ENCODE data around the gene CIBAR2.

CIBAR2 gene

GRCh38 chr16:85126394-85126704 is 14.1 kb upstream of the CIBAR2 start:
- H3K9me3 ChIP-seq (ENCODE audit: control insufficient read depth, insufficient read depth, low read depth, low read length) = no peaks in the 10 kb centered on the region
- H3K36me3 ChIP-seq (ENCODE audit: control insufficient read depth in 2 of 2, insufficient read depth in 1 of 2, low read length in 2 of 2) = no peaks in the 10 kb centered on the region
- peaks cover 4% of the 10 kb centered on the region for H3K4me1 ChIP-seq (ENCODE audit: control insufficient read depth, insufficient read depth, low read length)
- TF ChIP-seq ZNF133 (tag by site-specific recombination; IDR thresholded peaks at IDR 0.05) (0 out of 2 replicates have a peak, but pooled peaks have one; percentile 31), ZNF629 (tag by site-specific recombination; IDR thresholded peaks at IDR 0.05) (peak; percentile 30; the same call in 1 of the 2 replicates), ZNF2 (tag by site-specific recombination; IDR thresholded peaks at IDR 0.05) (no peak)
- H3K4me3 ChIP-seq (ENCODE audit: low read depth, low read length) = no peak overlapping the region
- H3K27ac ChIP-seq (ENCODE audit: extremely low read depth, low read depth, low read length) = peak overlapping the region; percentile 31; the same call in 1 of the 2 replicates
- ChIA-PET POLR2A (interaction anchor here (0.6 kb wide), 1 partner anchor 71 kb away, joined by 3 read pairs; no protein-coding TSS in a partner anchor), CTCF (interaction anchor here (1.2 to 6.8 kb wide), 2 partner anchors 11 to 116 kb away, joined by 3 to 38 read pairs; no protein-coding TSS in a partner anchor)

GRCh38 chr16:85125570-85126393 is 13.5 kb upstream of the CIBAR2 start:
- CTCF ChIA-PET = interaction anchor here (0.5 to 6.8 kb wide), 5 partner anchors 11 to 615 kb away, joined by 3 to 38 read pairs (median 3); no protein-coding TSS in a partner anchor
- H3K4me3 ChIP-seq (ENCODE audit: low read depth, low read length) = no peak overlapping the region
- no peaks in the 10 kb centered on the region for H3K36me3 ChIP-seq (ENCODE audit: control insufficient read depth in 2 of 2, insufficient read depth in 1 of 2, low read length in 2 of 2)
- H3K9me3 ChIP-seq (ENCODE audit: control insufficient read depth, insufficient read depth, low read depth, low read length) = no peaks in the 10 kb centered on the region
- H3K4me1 ChIP-seq (ENCODE audit: control insufficient read depth, insufficient read depth, low read length) = peaks cover 4% of the 10 kb centered on the region
- H3K27ac ChIP-seq (ENCODE audit: extremely low read depth, low read depth, low read length) = no peak overlapping the region
- POLR2A ChIA-PET = no interaction called here
- peak; percentile 92 for TF ChIP-seq ZNF600 (tag by site-specific recombination; IDR thresholded peaks at IDR 0.05)
- TF ChIP-seq REPIN1 (tag by site-specific recombination; IDR thresholded peaks at IDR 0.05; ENCODE audit: low read depth) = no peak
- TF ChIP-seq ZNF341 (tag by site-specific recombination; IDR thresholded peaks at IDR 0.05; ENCODE audit: low read depth) = peak; percentile 48
- peak; percentile 82 for TF ChIP-seq ZNF664 (tag by site-specific recombination; IDR thresholded peaks at IDR 0.05)
- TF ChIP-seq ZNF792 (tag by site-specific recombination; IDR thresholded peaks at IDR 0.05) = 0 out of 2 replicates have a peak, but pooled peaks have one; percentile 59
- no peak for TF ChIP-seq ZNF416 (tag by site-specific recombination; IDR thresholded peaks at IDR 0.05)

GRCh38 chr16:85124636-85125346 is 12.5 kb upstream of the CIBAR2 start:
- TF ChIP-seq, protein P1, sequence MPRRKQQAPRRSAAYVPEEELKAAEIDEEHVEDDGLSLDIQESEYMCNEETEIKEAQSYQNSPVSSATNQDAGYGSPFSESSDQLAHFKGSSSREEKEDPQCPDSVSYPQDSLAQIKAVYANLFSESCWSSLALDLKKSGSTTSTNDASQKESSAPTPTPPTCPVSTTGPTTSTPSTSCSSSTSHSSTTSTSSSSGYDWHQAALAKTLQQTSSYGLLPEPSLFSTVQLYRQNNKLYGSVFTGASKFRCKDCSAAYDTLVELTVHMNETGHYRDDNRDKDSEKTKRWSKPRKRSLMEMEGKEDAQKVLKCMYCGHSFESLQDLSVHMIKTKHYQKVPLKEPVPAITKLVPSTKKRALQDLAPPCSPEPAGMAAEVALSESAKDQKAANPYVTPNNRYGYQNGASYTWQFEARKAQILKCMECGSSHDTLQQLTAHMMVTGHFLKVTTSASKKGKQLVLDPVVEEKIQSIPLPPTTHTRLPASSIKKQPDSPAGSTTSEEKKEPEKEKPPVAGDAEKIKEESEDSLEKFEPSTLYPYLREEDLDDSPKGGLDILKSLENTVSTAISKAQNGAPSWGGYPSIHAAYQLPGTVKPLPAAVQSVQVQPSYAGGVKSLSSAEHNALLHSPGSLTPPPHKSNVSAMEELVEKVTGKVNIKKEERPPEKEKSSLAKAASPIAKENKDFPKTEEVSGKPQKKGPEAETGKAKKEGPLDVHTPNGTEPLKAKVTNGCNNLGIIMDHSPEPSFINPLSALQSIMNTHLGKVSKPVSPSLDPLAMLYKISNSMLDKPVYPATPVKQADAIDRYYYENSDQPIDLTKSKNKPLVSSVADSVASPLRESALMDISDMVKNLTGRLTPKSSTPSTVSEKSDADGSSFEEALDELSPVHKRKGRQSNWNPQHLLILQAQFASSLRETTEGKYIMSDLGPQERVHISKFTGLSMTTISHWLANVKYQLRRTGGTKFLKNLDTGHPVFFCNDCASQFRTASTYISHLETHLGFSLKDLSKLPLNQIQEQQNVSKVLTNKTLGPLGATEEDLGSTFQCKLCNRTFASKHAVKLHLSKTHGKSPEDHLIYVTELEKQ (tag by site-specific recombination; IDR thresholded peaks at IDR 0.05; ENCODE audit: borderline replicate concordance) = no peak
- TF ChIP-seq PRDM1 (tag by site-specific recombination; IDR thresholded peaks at IDR 0.05) (no peak), FEZF1 (tag by site-specific recombination; IDR thresholded peaks at IDR 0.05) (no peak), ZBTB21 (tag by site-specific recombination; IDR thresholded peaks at IDR 0.05) (no peak), ZNF580 (tag by site-specific recombination; IDR thresholded peaks at IDR 0.05) (0 out of 2 replicates have a peak, but pooled peaks have one; percentile 51), ZNF146 (tag by site-specific recombination; IDR thresholded peaks at IDR 0.05) (peak; percentile 95)
- ChIA-PET POLR2A (no interaction called here), CTCF (interaction anchor here (6.8 kb wide), 1 partner anchor 10 kb away, joined by 38 read pairs; no protein-coding TSS in a partner anchor)
- Histone ChIP-seq H3K9me3 (ENCODE audit: control insufficient read depth, insufficient read depth, low read depth, low read length) (no peaks in the 10 kb centered on the region), H3K4me1 (ENCODE audit: control insufficient read depth, insufficient read depth, low read length) (peaks cover 4% of the 10 kb centered on the region), H3K36me3 (ENCODE audit: control insufficient read depth in 2 of 2, insufficient read depth in 1 of 2, low read length in 2 of 2) (no peaks in the 10 kb centered on the region), H3K4me3 (ENCODE audit: low read depth, low read length) (no peak overlapping the region), H3K27ac (ENCODE audit: extremely low read depth, low read depth, low read length) (no peak overlapping the region)
